CD4-positive, alpha-beta T cell treated with Interleukin-6 at 100 ng/mL for 8 hours (primary cell): ENCODE measurements around the gene MAPK1.
"Not testable (repeated sequence)": the region's sequence is repeated elsewhere in the genome, so short reads cannot be mapped to it uniquely, and the experiment has no call there.

Experiments
- DNase-seq: peaks from one replicate; pipeline ENCODE4 v3.0.0-alpha.2; 2020; ENCODE audit warnings: mixed read lengths, low spot score

Gene MAPK1

DNA sequence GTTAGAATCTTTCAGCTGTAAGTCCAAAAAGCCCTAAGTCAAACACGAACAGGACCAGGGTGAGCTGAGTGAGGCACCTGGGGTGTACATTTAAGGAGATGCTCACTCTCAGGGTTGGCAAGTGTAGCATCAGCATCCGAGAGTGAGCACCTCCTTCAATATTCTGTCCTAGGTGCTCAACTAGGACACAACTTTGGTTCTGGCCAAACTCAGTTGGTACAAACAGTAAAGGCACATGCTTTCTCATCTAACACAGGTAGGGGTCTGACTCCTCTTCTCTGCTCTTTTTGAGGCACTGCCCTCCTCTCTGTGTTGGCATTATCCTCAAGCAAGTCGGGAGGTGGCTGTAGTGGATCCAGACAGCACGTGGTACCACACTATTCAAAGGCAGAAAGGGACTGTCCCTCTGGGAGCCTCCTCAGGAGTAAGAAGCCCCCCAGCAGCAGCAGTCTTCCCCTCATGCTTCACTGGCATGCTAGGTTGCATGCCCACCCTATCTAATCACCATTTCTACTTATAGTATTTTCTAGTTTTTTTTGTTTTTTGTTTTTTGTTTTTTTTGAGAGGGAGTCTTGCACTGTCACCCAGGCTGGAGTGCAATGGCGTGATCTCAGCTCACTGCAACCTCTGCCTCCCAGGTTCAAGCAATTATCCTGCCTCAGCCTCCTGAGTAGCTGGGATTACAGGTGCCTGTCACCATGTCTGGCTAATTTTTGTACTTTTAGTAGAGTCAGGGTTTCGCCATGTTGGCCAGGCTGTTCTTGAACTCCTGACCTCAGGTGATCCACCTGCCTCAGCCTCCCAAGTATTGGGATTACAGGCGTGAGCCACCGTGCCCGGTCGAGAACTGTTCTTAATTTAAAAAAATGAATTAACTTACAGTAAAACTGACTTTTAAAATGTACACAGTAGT is 14.7 kb upstream of the MAPK1 start:
- no peak for DNase-seq

DNA sequence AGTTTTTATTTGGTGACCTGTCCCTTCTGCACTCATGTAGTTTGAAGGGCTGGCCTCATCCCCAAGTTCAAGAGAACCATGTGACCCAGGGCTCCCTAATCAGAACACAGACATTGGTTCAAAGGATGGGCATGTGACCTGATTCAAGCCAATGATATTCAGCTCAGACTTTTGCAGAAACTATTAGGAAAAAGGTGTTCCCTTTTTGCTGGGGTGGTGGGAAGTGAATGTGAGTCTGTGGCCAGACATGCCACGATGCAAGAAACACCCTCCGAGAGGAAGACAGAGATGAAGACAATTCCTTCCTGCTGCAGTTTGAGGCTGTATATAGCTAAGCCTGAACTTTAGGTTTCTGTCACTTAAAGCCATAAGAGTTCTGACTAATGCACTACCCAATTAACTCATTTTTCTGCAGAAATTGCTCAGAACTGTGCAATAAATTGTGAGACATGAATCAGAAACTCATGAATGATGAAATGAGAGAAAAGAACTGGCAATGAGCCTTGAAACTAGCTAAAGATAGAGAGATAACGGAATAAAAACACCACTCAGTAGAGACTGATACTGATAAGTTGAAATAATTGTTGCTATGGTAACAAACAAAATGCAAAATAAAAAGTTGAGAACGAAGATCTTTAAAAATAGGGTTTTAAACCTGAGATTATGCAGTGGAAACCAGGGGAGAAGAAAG is 9.2 kb upstream of the MAPK1 start:
- DNase-seq: no peak

DNA sequence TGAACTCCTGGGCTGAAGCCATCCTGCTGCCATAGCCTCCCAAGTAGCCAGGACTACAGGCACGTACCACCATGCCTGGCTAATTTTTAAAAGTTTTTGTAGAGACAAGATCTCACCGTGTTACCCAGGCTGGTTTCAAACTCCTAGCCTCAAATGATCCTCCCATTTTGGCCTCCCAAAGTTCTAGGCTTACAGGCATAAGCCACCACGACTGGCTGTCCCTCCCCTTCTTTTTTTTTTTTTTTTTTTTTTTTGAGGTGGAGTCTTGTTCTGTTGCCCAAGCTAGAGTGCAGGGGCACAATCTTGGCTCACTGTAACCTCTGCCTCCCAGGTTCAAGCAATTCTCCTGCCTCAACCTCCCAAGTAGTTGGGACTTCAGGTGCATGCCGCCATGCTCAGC is 7.5 kb upstream of the MAPK1 start:
- not testable (repeated sequence) for DNase-seq

DNA sequence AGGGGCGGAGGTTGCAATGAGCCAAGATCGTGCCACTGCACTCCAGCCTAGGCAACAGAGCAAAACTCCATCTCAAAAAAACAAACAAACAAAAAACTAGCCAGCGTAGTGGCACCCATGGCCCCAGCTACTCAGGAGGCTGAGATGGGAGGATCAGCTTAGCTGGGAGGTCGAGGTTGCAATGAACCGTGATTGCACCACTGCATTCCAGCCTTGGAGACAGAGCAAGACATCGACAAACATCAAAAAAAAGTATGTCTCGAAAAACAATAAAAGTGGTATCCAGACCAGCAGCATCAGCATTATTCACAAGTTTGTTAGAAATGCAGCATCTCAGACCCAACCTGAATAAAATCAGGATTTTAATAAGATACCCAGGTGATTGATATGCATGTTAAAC is 6.2 kb upstream of the MAPK1 start:
- no peak for DNase-seq

DNA sequence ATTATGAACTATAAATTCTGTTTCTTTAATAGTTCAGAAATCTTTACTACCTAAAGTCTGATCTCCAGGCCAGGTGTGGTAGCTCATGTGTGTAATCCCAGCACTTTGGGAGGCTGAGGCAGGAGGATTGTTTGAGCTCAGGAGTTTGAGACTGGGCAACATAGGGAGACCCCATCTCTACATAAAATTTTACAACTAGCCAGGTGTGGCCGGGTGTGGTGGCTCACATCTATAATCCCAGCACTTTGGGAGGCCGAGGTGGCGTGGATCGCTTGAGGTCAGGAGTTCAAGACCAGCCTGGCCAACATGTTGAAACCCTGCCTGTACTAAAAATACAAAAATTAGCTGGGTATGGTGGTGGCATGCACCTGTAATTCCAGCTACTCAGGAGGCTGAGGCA is 5.3 kb upstream of the MAPK1 start:
- not testable (repeated sequence) for DNase-seq

DNA sequence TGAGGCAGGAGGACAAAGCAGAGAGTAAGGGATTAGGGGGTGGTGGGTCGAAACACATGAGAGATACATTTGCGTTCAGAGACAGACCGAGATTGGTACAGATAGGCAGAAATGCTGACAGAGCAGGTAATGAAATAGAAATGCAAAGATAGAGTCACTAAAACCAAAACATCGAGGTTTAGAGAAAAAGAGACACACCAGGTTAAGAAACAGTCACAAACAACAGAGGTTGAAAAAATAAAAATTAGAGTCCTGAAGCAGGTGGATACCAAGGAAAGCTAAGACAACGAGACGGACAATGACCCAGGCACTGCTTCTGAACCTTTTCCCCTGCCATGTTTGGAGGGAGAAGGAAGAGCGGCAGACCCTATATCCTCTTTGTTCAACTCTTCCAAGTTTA is 1.2 kb upstream of the MAPK1 start:
- no peak for DNase-seq

DNA sequence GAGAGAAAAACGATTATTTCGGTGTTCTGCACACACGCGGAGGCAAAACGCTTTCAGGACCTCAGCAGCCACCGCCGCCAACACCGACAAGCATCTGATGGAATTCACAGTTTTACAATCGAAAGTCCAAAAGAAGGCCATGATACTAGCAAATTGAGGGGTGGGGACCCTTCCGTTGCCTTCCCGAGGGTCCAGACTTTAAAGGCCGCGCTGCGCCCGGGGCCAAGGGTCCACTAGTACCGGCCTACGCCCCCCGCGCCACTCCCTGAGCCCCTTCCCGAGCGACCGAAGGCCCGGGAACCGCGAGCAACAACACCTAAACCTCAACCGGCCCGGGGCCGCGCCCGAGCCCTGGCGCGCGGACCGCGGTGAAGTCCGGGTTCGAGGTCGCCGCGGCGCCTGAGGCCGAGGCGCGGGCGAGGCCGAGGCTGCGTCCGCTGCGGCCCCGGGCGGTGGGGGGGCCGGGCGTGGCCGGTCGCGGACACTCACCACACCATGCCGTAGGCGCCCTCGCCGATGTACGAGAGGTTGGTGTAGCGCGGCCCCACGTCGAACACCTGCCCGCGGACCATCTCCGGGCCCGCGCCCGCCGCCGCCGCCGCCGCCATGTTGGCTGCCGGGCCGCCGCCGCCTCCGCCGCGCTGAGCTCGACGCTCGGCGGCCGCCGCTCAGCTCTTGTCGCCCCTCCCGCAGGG is 465 bp downstream of the MAPK1 start:
- DNase-seq: no peak

DNA sequence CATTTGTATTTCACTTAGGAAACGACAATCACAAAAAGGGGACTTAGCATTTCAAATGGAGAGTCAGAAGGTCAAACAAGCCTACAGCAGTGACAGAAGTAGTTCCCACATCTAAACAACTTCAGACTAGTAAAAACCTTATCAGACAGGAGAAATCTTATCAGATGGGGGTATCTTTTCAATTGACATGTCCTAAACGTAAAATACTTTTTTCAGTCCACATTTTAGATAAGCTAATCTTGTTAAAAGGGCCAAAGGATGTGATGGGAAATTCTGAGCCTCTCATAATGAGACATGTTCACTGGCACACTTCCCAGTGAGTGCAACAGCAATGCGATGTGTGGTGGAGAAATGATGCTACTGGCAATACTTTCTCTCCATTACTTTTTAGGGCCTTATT is 2.4 kb downstream of the MAPK1 start:
- no peak for DNase-seq

DNA sequence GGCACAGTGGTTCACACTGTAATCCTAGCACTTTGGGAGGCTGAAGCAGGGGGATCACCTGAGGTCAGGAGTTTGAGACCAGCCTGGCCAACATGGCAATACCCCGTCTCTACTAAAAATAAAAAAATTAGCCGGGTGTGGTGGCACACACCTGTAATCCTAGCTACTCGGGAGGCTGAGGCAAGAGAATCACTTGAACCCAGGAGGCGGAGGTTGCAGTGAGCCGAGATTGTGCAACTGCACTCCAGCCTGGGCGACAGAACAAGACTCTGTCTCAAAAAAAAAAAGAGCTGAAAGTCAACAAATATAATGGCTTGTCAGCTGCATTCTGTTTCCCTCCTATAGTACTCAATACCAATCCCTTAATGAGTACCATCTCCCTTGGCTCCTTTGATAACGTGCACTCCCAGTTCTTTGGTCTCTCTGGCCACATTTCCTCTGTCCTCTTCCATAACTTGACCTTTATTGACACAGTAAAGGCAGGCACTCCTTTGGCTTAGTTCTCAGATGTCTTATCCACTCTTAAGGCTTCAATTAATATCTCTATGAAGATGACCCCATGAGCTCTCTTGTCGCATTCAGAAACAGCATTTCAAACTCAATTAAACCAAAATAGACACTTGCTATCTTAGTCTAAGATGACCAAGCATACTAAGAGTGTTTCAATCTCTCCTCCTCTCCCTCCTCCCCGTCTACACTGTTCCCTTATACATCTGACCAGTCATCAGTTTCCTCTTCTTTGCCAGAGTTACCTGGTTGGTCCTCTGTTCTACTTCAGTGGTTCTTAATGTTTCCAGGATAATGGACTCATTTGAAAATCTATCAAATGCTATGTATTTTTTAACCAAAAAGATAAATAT is 4.8 kb downstream of the MAPK1 start:
- DNase-seq: no peak

DNA sequence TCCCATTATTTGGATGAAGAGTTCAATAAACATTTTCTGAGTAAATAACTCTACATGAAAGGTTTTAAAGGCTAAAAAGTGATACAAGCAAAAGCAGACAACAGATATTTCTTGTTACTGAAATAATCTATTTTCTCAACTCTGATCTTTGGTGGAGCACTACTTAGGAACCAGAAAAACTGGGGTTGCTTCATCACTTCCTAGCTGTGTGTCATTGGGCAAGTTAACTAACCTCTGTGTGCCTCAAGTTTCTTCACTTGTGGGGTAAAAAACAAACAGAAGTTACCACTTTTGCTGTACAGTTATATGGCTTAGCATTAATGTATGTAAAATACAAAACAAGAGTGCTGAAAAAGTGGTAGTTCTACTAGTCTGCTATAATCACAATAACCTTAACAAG is 5.6 kb downstream of the MAPK1 start:
- no peak for DNase-seq

DNA sequence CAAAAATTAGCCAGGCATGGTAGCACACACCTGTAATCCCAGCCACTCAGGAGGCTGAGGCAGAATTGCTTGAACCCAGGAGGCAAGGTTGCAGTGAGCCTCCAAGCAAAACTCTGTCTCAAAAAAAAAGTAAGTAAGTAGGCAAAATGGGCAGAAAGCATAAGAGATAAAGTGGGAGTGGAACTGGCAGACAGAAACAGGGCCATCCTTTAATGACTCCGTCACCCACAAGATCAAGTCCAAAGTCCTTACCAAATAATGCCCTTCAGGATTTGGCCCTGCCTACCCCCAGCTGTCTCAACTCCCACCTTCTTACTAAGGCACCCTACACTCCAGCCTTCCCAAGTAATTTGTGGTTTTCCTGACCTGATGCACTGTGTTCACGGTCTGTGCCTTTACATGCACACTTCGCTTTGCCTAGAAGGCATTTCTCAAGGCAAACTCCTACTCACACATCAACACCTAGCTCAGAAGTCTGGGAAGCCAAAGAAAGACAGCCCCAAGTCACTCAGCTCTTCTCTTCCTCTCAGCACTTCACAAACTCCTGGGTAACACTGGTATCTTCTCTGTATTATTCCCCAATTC is 6.1 kb downstream of the MAPK1 start:
- DNase-seq: no peak

DNA sequence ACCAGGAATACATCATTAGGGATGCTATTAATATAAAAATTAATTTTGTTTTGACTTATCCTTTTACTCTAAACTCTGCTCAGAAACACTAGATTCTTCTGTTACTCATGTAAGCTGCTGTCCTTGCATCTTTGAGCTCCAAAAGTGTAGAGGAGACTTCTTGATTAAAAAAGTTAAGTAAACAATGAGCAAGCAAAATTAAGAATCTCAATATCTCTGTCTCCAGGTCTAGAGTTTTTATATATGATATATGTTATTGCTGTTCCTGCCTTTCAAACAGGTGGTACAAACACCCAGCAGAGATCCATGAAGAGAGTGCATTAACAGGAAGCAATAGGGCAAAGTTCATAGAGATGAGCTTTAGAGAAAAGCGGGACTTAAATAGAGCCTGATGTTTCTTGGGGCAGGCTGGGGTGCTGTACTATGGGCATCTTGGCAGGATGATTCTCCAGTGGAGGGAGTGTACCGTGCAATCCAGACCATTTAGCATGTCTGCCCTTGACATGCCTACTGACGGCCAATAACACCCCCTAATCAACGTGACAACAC is 6.9 kb downstream of the MAPK1 start:
- no peak for DNase-seq

DNA sequence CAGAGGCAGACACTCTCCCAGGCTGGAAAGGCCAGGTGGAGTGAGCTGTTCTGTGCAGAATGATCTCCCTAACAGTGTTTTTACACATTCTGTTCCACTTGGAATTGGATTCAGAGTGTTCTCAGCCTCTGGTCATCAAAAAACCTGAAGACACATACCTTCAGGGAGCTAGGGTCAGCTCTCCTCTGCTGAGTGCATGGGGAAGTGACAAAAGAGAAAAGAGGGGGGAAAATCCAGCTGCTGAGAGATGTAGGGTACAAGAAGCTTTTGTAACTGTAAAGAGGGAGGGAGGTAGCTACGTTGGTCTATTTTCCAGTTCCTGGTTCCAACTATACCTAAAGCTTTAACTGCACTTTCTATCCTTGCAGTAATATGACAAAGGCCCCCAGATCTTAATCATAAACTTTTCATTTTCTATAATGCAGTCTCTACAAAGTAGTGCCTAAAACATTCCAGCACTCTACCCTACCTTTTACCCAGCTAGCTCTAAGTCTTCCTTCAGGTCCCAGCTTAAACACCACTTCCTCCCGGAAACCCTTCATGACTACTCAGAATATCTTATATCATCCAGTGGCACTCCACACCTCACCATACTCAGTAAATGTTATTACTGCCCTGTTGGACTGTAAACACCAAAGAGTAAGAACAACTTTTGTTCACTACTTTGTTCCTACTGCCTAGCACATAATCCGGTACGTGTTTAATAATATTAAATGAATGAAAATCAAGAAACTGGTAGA is 9.2 kb downstream of the MAPK1 start:
- DNase-seq: peak; percentile 19

DNA sequence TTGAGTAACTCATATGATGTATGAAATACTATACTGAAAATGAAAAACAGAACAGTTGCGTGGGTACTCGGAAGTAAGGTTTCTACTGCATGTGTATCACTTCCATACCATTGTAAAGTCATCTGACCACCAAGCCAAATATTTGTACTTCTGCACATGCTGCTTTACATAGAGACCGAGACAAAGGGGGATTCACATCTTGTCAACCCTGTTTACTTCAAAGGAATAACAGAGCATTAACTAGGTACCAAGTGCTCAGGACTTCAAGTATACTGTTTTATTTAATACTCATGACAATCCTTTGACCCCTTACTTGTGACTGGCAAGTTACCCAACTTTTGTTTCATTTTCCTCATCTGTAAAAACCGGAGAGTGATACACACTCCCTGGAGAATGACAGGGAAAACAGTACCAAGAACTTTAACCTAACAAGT is 9.9 kb downstream of the MAPK1 start:
- no peak for DNase-seq

DNA sequence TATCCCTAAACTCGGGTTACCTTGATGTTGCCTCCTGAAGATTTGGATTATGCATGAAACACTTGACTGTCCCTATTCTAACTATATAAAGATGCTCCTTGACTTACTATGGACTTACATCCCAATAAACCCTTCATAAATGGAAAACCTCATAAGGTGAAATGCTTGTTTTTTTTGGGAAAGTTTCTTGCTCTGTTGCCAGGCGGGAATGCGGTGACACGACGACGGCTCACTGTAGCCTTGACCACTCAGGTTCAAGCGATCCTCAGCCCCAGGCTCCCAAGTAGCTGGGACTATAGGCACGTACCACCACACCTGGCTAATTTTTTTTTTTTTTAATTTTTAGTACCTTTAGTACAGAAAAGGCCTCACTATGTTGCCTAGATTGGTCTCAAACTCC is 10.6 kb downstream of the MAPK1 start:
- no peak for DNase-seq

DNA sequence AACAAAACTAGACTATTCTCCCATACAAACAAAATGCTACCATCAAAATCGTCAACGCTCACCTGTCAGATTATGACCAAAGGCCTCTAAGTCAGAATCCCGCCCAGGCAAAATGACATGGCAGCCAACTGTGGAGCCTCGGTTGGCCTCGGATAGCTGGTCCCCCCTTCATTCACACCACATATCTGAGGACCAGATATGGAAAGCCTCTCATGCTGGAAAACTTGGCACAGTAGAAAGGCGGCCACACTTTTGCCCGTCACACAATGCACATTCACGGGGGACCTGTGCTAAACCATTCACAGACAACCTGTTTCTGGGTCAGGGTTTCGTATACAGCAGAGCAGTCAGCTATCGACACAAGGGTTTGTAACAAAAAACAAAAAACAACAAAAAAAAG is 11.2 kb downstream of the MAPK1 start:
- no peak for DNase-seq

DNA sequence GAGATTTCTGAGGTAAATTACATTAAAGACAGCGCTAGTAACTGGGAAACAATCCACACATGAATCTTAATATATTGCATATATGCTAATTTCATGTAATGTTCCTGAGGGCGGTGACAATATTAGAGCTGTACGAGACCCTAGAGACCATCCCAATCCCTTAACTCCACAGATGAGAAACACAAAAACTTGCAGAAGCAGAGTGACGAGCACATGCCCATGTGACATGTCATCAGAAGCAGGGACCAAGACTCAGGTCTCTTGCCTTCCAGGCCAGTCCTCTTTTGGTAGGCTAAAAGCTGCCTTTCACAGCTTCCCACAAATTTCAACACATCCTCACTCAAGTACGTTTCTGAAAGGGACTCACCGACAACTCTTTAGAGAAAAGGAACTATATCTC is 11.8 kb downstream of the MAPK1 start:
- no peak for DNase-seq

DNA sequence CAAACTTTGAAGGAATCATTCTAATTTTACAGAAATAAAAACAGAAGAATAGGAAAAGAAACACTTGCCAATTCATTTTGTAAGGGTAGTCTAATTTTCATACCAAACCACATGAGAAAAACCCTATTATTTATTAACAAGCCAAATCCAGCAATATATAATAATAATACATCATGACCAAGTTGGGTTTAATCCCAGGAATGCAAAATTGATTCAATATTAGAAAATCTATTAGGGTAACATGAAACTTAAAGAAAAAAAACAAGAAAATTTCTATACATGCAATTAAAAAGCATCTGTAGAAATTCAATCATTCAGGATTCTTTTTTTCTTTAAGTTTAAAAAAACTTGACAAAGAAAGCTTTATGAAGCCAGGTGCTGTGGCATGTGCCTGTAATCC is 16.8 kb downstream of the MAPK1 start:
- no peak for DNase-seq

DNA sequence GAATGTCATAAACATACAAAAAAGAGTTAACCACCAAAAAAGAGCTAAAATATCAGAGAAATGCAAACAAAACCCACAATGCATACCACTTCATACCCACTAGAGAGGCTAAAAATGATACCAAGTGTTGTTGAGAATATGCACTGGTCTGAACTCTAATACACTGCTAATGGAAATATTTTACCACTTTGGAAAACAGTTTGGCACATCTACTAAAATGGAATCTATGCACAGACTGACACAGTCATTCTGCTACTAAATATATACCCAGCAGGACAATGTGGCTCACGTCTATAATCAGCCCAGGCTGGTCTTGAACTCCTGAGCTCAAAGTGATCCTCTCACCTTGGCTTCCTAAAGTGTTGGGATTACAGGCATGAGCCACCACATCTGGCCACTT is 18.0 kb downstream of the MAPK1 start:
- no peak for DNase-seq

DNA sequence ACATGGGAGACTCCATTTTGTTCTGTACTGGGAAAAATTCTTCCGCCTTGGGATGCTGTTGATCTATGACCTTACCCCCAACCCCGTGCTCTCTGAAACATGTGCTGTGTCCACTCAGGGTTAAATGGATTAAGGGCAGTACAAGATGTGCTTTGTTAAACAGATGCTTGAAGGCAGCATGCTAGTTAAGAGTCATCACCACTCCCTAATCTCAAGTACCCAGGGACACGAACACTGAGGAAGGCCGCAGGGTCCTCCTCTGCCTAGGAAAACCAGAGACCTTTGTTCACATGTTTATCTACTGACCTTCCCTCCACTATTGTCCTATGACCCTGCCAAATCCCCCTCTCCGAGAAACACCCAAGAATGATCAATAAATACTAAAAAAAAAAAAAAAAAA is 19.4 kb downstream of the MAPK1 start:
- not testable (repeated sequence) for DNase-seq
